ENCODE results near the gene ARHGAP22. TPM values are rescaled to one million over a fixed set of nuclear protein-coding genes. Genes with fewer than 3 reads are reported as not detected.

ARHGAP22 gene
- total RNA-seq, 2 experiments from 2014 or later: not detected

- no peaks in the 10 kb centered on the region for H3K27me3 ChIP-seq (ENCODE audit: control insufficient read depth in 1 of 2, insufficient read depth in 2 of 2, low read length in 2 of 2)
- no peak overlapping the region for H3K4me3 ChIP-seq (ENCODE audit: low read length)
- H3K36me3 Mint-ChIP-seq (ENCODE audit: low read depth): no peaks in the 10 kb centered on the region
- CTCF ChIA-PET: no interaction called here
- TF ChIP-seq, protein P1, sequence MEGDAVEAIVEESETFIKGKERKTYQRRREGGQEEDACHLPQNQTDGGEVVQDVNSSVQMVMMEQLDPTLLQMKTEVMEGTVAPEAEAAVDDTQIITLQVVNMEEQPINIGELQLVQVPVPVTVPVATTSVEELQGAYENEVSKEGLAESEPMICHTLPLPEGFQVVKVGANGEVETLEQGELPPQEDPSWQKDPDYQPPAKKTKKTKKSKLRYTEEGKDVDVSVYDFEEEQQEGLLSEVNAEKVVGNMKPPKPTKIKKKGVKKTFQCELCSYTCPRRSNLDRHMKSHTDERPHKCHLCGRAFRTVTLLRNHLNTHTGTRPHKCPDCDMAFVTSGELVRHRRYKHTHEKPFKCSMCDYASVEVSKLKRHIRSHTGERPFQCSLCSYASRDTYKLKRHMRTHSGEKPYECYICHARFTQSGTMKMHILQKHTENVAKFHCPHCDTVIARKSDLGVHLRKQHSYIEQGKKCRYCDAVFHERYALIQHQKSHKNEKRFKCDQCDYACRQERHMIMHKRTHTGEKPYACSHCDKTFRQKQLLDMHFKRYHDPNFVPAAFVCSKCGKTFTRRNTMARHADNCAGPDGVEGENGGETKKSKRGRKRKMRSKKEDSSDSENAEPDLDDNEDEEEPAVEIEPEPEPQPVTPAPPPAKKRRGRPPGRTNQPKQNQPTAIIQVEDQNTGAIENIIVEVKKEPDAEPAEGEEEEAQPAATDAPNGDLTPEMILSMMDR (IDR thresholded peaks at IDR 0.05): no peak
- ATAC-seq (ENCODE audit: poor library complexity) (no peak), DNase-seq (no peak)
- no peak overlapping the region for H3K27ac Mint-ChIP-seq
- H3K9me3 ChIP-seq (ENCODE audit: control insufficient read depth in 1 of 2, insufficient read depth in 1 of 2, low read length in 2 of 2): no peaks in the 10 kb centered on the region
- H3K27ac ChIP-seq (ENCODE audit: low read depth in 1 of 2, low read length in 2 of 2): no peak overlapping the region
- H3K36me3 ChIP-seq (ENCODE audit: insufficient read depth, low read length): no peaks in the 10 kb centered on the region
- POLR2A ChIA-PET: no interaction called here
- peaks cover 5% of the 10 kb centered on the region for H3K27me3 Mint-ChIP-seq
- H3K4me3 Mint-ChIP-seq: no peak overlapping the region
- intact Hi-C loops (cut with DNase I, micrococcal nuclease): no loop called here
- H3K4me1 Mint-ChIP-seq (ENCODE audit: low read depth): no peaks in the 10 kb centered on the region
- no peaks in the 10 kb centered on the region for H3K9me3 Mint-ChIP-seq
- H3K4me1 ChIP-seq (ENCODE audit: insufficient read depth, low read length): no peaks in the 10 kb centered on the region
Measured at GRCh38 chr10:48592346-48592745, 12.5 kb downstream of the ARHGAP22 start.

GRCh38 chr10:48590945-48591344, 13.9 kb downstream of the ARHGAP22 start:
- Mint-ChIP-seq H3K4me3 (no peak overlapping the region), H3K4me1 (ENCODE audit: low read depth) (no peaks in the 10 kb centered on the region), H3K36me3 (ENCODE audit: low read depth) (no peaks in the 10 kb centered on the region), H3K9me3 (no peaks in the 10 kb centered on the region), H3K27me3 (peaks cover 5% of the 10 kb centered on the region), H3K27ac (no peak overlapping the region)
- DNase-seq: no peak
- intact Hi-C loops (cut with DNase I, micrococcal nuclease): no loop called here
- TF ChIP-seq, protein P1 (IDR thresholded peaks at IDR 0.05): no peak
- H3K36me3 ChIP-seq (ENCODE audit: insufficient read depth, low read length): no peaks in the 10 kb centered on the region
- CTCF ChIA-PET: no interaction called here
- H3K4me1 ChIP-seq (ENCODE audit: insufficient read depth, low read length): no peaks in the 10 kb centered on the region
- H3K27ac ChIP-seq (ENCODE audit: low read depth in 1 of 2, low read length in 2 of 2): no peak overlapping the region
- POLR2A ChIA-PET: no interaction called here
- no peak for ATAC-seq (ENCODE audit: poor library complexity)
- H3K9me3 ChIP-seq (ENCODE audit: control insufficient read depth in 1 of 2, insufficient read depth in 1 of 2, low read length in 2 of 2): no peaks in the 10 kb centered on the region
- no peaks in the 10 kb centered on the region for H3K27me3 ChIP-seq (ENCODE audit: control insufficient read depth in 1 of 2, insufficient read depth in 2 of 2, low read length in 2 of 2)
- no peak overlapping the region for H3K4me3 ChIP-seq (ENCODE audit: low read length)

DNA sequence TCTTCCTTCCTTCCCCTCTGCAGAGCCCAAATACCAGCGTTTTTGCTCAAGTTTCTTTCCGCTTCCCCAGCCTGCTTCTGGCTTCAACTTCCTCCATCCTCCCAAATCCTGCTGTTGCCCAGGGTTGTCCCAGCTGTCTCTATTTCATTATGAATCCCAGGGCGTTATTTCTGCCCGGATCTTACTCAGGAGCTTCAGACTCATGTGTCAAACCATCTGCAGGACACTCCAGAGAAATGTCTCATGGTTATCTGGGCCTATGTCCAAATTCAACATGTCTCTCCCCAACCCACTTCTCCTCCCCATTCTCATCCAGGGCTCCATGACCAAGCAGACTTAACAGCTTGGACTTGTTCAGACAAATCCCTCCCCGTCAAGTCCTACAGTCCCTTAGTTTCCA, 15.6 kb downstream of the ARHGAP22 start:
- Histone ChIP-seq H3K4me1 (ENCODE audit: insufficient read depth, low read length) (no peaks in the 10 kb centered on the region), H3K27me3 (ENCODE audit: control insufficient read depth in 1 of 2, insufficient read depth in 2 of 2, low read length in 2 of 2) (no peaks in the 10 kb centered on the region), H3K9me3 (ENCODE audit: control insufficient read depth in 1 of 2, insufficient read depth in 1 of 2, low read length in 2 of 2) (peaks cover 0 to 13% of the 10 kb centered on the region in 2 experiments), H3K4me3 (ENCODE audit: low read length) (no peak overlapping the region), H3K27ac (ENCODE audit: low read depth in 1 of 2, low read length in 2 of 2) (no peak overlapping the region), H3K36me3 (ENCODE audit: insufficient read depth, low read length) (no peaks in the 10 kb centered on the region)
- ChIA-PET POLR2A (no interaction called here), CTCF (no interaction called here)
- Mint-ChIP-seq H3K4me1 (ENCODE audit: low read depth) (no peaks in the 10 kb centered on the region), H3K36me3 (ENCODE audit: low read depth) (no peaks in the 10 kb centered on the region), H3K27ac (no peak overlapping the region), H3K27me3 (peaks cover 5% of the 10 kb centered on the region), H3K4me3 (no peak overlapping the region), H3K9me3 (peaks cover 3% of the 10 kb centered on the region)
- ATAC-seq (ENCODE audit: poor library complexity) (no peak), DNase-seq (no peak)
- TF ChIP-seq, protein P1 (IDR thresholded peaks at IDR 0.05): no peak
- intact Hi-C loops (cut with DNase I, micrococcal nuclease): no loop called here
